Non-pigmented ciliary epithelial cell (primary cell): ENCODE data around the gene PTPRN2.

Experiments used
- DNase-seq: peaks from one replicate; pipeline ENCODE4 v3.0.0-alpha.2; 2010; ENCODE audit warnings: low read depth

The PTPRN2 gene

DNA sequence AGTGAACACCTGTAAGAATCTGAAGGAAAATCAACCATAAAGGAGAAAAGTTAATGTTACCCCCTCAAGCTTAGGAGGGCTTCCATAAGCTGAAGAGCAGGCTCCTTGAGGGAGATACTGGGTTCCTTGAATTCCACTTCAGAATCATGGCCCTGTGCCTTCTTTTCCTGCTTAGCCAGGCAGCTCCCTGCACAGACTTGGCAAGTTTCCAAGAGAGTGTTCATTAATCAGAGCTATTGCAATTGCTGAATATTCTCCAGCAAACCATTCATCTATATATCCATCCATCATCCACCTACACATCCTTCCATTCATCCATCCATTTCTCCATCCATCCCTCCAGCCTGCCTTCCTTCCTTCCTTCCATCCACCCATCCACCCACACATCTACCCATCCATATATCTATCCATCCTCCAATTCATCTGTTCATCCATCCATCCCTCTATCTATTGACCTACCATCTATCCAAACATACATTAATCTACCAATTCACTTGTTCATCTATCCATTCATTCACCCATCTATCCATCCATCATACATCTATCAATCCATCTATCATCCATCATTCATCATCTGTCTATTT, 574.4 kb downstream of the PTPRN2 start:
- no peak for DNase-seq

GRCh38 chr7:158011941-158012340, 575.7 kb downstream of the PTPRN2 start:
- no peak for DNase-seq

- DNase-seq, result no peak
Observed at GRCh38 chr7:158010961-158011693, 576.5 kb downstream of the PTPRN2 start.

DNA sequence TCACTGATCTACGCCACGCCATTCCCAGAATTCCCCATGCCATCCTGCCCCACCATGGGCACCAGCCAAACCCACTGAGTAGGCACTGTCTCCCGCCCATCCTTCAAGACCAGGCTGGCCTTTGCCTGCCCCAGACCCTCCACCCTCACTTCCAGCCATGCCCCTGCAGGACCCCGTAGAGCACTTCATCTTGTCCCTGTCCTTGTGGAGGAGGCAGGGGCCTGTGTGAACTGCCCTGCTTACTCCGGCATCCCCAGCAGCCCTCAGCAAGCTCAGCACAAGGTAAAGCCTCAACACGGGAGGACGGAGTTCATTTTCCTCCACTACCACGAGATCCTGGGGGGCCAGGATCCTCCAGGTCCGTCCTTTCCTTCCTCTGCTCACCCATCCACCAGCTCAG, 577.7 kb downstream of the PTPRN2 start:
- DNase-seq, result no peak

GRCh38 chr7:158008267-158008666, 579.4 kb downstream of the PTPRN2 start:
- DNase-seq, result no peak

GRCh38 chr7:158007697-158008257, 579.8 kb downstream of the PTPRN2 start:
- no peak for DNase-seq

DNA sequence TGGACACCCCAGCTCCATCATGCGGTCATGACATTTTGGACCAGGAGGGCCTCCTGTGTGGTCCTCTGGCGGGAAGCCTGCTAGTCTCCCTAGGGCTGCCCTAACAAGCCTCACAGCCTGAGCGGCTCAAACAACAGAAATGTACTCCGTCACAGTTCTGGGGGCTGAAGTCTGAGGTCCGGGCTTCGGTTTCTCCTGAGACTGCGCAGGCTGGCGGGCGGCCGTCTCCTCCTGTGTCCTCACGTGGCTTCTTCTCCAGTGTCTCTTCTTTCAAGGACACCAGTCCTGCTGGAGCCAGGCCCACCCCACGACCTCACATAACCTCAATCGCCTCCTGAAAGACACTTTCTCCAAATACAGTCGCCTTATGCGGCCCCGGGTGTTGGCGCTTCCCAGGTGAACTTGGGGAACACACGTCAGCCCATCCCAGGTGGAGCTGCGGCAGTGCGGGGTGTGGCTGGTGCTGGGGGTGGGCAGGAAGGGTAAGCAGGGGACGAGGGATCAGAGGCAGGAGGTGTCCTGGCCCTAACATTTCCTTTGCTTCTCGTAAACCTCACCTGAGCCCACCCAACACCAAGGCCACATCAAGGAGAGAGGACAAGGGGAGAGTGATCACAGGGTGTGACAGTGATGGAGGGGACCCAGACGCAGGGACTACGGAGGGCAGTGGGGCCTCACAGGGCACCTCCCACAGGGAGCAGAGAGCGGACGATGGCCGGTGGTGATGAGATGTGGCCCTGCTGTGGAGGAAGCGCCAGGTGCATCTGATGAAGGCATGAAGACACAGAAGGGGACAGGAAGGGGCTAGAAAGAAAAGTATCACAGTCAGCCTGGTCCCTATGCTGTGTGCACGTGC, 580.6 kb downstream of the PTPRN2 start:
- DNase-seq, result no peak

GRCh38 chr7:158005531-158005930, 582.1 kb downstream of the PTPRN2 start:
- no peak for DNase-seq

- no peak for DNase-seq
Observed at GRCh38 chr7:158004123-158004490, 583.5 kb downstream of the PTPRN2 start.

DNA sequence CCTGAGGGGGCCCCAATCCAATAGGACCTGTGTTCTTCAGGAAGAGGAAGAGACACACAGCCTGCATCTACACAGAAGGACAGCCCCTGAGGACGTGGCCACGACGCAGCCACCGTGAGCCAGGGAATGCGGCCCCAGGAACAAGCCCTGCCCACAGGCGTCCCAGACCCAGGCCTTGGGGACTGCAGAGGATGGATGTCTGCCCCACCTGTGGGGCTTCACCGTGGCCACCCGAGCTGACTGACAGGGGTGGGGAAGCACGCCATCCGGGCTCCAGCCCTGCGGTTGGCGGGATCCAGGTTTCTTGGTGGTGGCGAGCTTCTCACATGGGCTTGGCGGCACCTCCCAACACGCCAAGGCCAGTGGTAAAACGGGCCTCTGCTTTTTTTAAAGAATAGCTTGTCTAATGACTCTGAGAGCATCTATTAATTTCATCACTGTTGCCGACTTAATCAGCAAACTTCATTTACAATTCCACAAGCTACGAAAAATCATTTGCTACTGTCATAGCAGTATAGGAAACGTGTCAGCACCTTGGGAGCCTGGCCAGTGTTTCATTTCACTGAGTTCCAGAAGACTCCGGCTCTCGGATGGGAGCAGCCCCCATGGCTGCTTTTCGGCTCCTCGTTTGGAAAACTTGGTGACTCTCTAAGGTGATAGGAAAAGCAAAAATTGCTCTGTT, 584.0 kb downstream of the PTPRN2 start:
- no peak for DNase-seq

- no peak for DNase-seq
Observed at GRCh38 chr7:158002486-158003080, 585.0 kb downstream of the PTPRN2 start.

DNA sequence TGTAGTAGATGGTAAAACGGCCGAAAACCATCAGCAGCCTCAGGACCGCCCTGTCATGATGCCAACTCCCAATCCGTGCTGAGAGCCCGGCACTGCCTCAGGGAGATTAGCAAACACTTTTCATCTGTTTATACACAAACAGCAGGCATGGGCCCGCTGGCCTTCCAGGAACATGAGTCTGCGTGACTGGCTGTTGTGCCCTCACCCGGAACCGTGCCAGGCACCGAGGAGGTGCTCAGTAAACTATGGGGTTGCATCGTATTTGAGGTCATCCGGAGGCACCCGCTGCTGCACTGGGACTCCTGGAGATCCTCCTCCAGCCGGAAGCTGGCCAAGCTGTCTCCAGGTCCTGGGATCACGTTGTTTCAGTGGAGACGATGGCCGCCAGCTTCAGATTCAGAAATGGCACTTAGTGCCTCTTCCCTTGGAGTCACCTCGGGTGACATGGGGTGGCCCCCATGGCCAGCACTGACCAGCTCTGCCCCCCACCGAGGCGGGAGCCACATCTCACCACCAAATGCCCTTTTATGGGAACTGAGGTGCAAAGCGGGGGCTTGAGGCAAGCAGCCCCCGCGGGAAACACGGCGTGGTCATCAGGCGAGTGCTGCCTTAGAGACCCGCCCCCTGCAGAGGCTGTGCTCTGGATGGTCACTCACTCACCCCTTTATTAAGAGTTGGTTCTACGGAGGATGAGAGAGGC, 585.9 kb downstream of the PTPRN2 start:
- no peak for DNase-seq

DNA sequence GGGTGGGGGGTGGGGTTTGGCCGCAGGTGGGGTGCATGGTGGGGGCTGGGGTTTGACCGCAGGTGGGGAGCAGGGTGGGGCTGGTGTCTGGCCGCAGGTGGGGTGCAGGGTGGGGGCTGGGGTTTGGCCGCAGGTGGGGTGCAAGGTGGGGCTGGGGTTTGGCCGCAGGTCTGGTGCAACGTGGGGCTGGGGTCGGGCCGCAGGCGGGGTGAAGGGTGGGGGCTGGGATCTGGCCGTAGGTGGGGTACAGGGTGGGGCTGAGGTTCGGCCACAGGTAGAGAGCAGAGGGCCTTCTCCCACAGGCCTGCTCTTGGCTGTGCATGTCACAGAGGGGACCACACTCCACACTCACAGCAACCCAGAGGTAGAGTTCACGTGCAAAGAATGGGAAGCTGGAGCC, 586.6 kb downstream of the PTPRN2 start:
- no peak for DNase-seq

GRCh38 chr7:158000160-158000559, 587.5 kb downstream of the PTPRN2 start:
- DNase-seq, result no peak

DNA sequence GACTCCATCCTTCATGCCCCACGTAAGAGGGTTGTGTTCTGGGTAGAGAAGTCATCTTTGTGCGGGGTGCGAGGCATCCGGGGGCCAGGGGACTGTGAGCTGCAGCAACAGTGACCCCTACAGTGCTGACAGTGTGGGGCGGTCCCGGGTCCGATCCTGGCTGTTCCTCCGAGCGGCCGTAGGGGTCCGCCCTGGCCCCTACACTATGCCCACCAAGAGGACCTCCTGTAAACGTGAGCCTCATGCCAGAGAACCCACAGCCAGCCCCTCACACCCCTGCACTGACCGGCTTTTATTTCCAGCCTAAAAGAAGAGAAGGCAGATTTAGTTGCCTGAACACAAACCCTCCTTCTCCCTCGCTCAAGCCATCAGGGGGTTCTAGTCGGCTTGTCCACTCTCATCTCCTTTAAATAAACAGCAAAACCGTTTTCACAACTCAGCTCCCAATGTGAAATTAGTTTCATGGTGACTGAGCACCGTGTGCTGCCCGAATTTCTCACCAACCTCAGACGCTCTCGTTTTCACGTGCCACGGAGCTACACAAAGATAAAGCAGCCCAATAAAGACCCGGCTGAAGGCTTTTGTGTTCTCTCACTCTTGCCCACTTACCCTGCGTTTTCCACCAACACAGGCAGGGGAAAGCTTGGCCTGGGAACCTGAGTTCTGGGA, 588.6 kb downstream of the PTPRN2 start:
- DNase-seq, result no peak

DNA sequence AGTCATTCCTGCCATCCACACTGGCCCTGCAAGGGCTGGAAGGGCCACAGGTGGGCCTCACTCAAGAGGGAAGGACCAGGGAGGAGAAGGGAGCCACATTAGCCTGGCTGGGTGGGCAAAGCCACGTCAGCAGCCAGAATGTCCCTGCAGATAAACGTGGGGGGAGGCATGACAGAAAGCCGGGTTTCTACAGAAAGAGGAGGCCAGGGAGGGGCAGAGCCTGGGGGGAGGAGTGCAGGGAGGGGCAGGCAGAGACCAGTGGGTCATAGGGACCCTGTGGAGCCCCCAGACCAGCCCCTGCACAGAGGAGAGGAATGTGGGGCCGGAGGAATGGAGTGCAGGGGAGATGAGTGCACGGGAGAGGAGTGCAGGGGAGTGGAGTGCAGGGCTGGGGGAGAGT, 590.2 kb downstream of the PTPRN2 start:
- no peak for DNase-seq

GRCh38 chr7:157997080-157997440, 590.6 kb downstream of the PTPRN2 start:
- no peak for DNase-seq

DNA sequence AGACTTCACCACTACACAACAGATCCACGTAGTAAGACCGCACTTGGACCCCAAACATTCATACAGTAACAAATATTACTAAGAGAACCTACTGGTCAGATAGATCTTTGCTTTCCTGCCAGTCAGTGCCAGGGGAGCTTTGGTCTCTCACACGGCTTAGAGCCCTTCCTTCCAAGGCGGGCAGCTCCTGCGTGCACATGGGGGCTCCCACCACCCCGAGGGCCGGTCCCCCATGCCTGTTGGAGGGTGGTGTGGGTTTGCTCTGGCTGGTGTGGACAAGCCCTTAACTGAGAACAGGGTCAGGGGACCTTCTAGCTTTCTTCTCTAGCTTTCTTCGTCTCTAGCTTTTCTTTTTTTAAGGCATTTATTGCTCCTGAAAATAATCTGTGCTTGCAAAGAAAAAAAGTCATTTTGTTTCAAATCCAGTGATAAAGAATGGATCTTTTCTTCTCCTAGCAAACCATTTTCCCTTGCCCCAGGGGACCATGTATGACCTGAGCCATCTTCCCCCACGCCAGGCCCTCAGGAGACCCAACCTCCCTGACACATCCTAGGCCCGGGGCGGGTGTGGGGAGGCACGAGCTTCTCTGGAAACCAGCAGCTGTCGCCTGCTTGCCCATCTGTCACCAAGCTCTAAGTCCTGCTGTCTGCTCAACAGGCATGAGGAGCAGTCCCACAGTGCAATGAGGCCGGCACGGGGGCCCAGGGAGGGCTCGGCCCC, 591.1 kb downstream of the PTPRN2 start:
- no peak for DNase-seq

DNA sequence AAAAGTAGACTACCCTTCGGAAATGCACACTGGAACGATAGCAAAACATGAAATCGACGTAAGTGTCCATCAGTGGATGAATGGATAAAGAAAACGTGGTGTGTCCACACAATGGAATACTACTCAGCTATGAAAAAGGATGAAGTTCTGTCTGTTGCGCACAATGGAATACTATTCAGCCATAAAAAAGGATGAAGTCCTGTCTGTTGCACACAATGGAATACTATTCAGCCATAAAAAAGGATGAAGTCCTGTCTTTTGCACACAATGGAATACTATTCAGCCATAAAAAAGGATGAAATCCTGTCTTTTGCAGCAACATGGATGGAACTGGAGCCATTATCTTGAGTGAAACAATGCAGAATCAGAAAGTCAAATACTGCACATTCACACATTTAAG, 591.8 kb downstream of the PTPRN2 start:
- no peak for DNase-seq

GRCh38 chr7:157994319-157994718, 593.3 kb downstream of the PTPRN2 start:
- DNase-seq, result no peak
